ENCODE data around the gene MAN1A1.

DNA sequence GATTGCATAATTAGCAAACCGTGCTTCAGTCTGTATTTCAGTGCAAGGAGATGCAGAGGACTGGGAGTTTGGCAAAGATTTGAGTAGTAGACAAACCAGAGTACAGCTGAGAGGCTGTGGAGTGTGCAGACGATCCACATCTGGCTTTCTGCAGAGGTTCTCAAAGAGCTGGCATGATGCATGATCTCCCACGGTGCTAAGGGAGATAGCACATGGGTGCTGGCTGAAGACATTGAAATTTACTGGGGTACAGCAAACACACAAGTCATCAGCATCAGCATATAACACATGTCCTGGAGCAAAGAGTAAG, 192.1 kb downstream of the MAN1A1 start:
- TF ChIP-seq, protein P1, sequence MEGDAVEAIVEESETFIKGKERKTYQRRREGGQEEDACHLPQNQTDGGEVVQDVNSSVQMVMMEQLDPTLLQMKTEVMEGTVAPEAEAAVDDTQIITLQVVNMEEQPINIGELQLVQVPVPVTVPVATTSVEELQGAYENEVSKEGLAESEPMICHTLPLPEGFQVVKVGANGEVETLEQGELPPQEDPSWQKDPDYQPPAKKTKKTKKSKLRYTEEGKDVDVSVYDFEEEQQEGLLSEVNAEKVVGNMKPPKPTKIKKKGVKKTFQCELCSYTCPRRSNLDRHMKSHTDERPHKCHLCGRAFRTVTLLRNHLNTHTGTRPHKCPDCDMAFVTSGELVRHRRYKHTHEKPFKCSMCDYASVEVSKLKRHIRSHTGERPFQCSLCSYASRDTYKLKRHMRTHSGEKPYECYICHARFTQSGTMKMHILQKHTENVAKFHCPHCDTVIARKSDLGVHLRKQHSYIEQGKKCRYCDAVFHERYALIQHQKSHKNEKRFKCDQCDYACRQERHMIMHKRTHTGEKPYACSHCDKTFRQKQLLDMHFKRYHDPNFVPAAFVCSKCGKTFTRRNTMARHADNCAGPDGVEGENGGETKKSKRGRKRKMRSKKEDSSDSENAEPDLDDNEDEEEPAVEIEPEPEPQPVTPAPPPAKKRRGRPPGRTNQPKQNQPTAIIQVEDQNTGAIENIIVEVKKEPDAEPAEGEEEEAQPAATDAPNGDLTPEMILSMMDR (IDR thresholded peaks at IDR 0.05): no peak
- TF ChIP-seq POLR2A (IDR thresholded peaks at IDR 0.05): no peak

All from right lobe of liver (tissue), 4 donors.